Measurements from ENCODE around the gene RNASET2.

Gene RNASET2

DNA sequence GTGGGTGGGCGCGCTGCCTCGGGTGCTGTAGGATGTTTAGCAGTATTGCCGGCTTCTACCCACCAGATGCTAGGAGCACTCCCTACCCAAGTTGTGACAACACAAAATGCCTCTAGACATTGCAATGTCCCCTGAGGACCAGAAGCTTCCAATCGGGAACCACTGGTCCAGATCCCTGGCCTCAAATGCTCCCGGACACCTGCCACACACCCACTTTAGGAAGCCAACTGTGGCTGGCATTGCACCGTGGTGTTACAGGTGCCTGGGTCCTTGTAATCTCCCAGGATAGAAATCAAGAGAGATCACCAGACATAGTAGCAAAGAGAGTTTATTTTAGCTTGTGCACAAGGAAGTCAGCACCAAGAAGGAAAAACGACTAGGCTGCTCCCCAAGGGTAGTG, 14.9 kb upstream of the RNASET2 start:
- no peak overlapping the region for H3K4me3 ChIP-seq (replicated peaks in 1 of 2; ENCODE audit: low read depth in 2 of 2, low read length in 2 of 2)
- DNase-seq (ENCODE audit: low read depth in 2 of 2), result no peak
- TF ChIP-seq CTCF (IDR thresholded peaks at IDR 0.05; ENCODE audit: low read depth, low read length), result no peak

DNA sequence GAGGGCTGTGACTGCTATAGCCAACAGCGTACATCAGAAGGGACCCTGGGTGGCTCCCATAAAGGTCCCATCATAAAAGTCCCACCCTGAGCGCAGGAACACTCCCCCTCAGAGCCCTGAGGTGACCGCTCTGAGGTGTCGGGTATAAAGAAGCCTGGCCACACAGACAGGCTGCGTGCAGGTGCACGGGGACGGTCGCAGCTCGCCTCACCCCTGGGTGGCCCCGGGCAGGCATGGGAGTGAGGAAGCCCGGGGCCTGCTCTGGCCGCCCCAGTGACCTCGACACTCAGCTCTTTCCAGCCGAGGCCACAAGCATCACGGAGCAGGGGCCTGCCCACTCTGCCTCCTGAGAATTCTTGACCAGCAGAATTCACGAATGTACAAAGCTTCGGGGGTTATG, 14.4 kb upstream of the RNASET2 start:
- H3K4me3 ChIP-seq (replicated peaks in 1 of 2; ENCODE audit: low read depth in 2 of 2, low read length in 2 of 2), result no peak overlapping the region
- no peak for DNase-seq (ENCODE audit: low read depth in 2 of 2)
- no peak for TF ChIP-seq CTCF (IDR thresholded peaks at IDR 0.05; ENCODE audit: low read depth, low read length)

GRCh38 chr6:166970091-166970490, 13.7 kb upstream of the RNASET2 start:
- no peak for DNase-seq (ENCODE audit: low read depth in 2 of 2)
- TF ChIP-seq CTCF (IDR thresholded peaks at IDR 0.05; ENCODE audit: low read depth, low read length), result no peak

DNA sequence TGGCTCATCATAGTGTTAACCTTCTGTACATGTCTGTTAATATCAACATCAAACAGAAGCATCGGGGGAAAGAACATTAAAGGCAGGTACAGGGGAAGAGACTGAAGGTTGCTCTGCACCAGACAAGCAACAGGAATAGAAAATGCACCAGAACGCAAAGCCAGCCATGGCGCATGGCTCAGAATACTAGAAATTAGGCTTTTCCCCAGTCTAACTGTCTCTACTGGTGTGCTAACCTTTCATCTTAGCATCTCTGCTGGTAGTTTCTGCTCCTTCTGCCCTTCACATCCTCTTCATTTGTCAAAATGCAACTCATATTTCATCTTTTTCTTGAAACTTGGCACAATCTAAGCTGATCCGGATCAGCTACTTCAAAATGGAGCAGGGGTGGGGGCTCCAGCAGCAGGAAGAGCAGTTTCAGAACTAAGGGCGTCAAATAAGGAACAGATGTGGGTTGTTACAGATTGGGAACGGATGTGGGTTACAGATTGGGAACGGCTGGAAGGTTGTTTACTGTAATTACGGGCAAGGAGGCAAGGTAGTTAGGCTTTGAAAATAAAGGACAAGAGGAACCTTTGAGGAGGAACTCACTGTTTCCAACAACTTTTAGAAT, 13.1 kb upstream of the RNASET2 start:
- DNase-seq (ENCODE audit: low read depth in 2 of 2), result no peak
- H3K4me3 ChIP-seq (replicated peaks in 1 of 2; ENCODE audit: low read depth in 2 of 2, low read length in 2 of 2), result no peak overlapping the region
- no peak for TF ChIP-seq CTCF (IDR thresholded peaks at IDR 0.05; ENCODE audit: low read depth, low read length)

More at GRCh38 chr6:166970091-166970490, 13.7 kb upstream of the RNASET2 start:
- no peak overlapping the region for H3K4me3 ChIP-seq (replicated peaks in 1 of 2; ENCODE audit: low read depth in 2 of 2, low read length in 2 of 2)

DNA sequence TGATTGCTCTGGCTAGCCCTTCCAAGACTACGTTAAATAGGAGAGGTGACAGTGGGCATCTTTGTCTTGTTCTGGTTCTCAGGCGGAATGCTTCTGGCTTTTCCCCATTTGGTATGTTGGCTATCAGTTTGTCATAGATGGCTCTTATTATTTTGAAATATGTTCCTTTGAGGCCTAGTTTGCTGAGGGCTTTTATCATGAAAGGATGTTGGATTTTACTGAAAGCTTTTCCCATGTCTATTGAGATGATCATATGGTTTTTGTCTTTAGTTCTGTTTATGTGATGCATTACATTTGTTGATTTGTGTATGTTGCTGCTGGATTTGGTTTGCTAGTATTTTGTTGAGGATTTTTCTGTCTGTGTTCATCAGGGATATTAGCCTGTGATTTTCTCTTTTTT, 9.9 kb upstream of the RNASET2 start:
- no peak for TF ChIP-seq CTCF (IDR thresholded peaks at IDR 0.05; ENCODE audit: low read depth, low read length)
- no peak for DNase-seq (ENCODE audit: low read depth in 2 of 2)
- H3K4me3 ChIP-seq (replicated peaks in 1 of 2; ENCODE audit: low read depth in 2 of 2, low read length in 2 of 2), result no peak overlapping the region

DNA sequence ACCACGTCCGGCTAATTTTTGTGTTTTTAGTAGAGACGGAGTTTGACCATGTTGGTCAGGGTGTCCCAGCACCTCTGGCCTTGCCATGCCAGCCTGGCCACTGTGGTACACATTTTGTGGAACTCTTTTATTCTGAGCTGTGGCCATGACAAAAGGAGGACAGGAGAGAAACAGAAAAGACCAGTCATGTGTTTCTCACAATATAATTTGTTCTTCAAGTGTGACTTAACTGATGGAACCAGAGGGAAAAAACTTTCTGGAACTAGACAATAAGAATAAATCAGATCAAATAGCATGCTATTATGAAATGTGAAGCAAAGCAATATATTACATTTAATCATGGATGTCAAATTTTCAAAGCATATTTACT, 4.2 kb upstream of the RNASET2 start:
- DNase-seq (ENCODE audit: low read depth in 2 of 2), result no peak
- no peak overlapping the region for H3K4me3 ChIP-seq (replicated peaks in 1 of 2; ENCODE audit: low read depth in 2 of 2, low read length in 2 of 2)
- TF ChIP-seq CTCF (IDR thresholded peaks at IDR 0.05; ENCODE audit: low read depth, low read length), result no peak
